PFSK-1 (cell line): Measurements from ENCODE around the gene CD300C.

Source experiments
- FOXP2 ChIP-seq: optimal IDR thresholded peaks from 2 replicates; pipeline ENCODE3; 2011; ENCODE audit warnings: borderline replicate concordance, control low read depth, inconsistent platforms; ENCODE audit not compliant: insufficient read depth; ENCODE audit errors: extremely low read length, extremely low read depth
- POLR2AphosphoS5 ChIP-seq: IDR thresholded peaks from 2 replicates; pipeline ENCODE4 v1.6.1; 2012; ENCODE audit warnings: low read depth, mild to moderate bottlenecking, control low read depth, low read length, moderate library complexity
- SIN3A ChIP-seq: IDR thresholded peaks from 2 replicates; pipeline ENCODE4 v1.6.1; 2012; ENCODE audit warnings: mild to moderate bottlenecking, low read length, moderate library complexity, borderline replicate concordance; ENCODE audit not compliant: insufficient read depth
- TAF1 ChIP-seq: IDR thresholded peaks from 2 replicates; pipeline ENCODE4 v1.6.1; 2012; ENCODE audit warnings: low read length, control low read depth, borderline replicate concordance; ENCODE audit not compliant: insufficient read depth
- TF ChIP-seq, protein P1 (sequence below), 2 experiments: IDR thresholded peaks; 2 replicates each; pipeline versions ENCODE4 v1.6.1 to v1.8.0; 2011 to 2012; ENCODE audit warnings: low read depth in 2 of 2, low read length in 2 of 2, control low read depth in 1 of 2, inconsistent platforms in 1 of 2, mild to moderate bottlenecking in 1 of 2, moderate library complexity in 1 of 2; ENCODE audit not compliant: insufficient read depth in 1 of 2

The CD300C gene

DNA sequence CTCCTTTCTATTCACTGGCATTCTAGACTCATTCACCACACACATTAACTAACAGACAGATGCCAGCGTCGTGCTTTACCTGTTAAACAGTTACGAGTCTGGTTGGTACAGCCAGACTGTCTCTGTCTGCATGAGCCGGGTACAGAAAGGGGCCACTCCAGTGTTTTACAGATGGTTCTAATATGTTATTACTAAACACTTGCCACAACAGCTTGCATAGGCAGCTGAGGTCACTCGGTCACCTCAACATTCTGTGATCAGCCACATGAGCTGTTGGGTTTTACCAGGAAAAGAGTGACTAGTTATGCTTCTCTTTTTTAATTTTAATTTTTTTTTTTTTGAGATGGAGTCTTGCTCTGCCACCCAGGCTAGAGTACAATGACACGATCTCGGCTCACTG lies 54.3 kb downstream of the CD300C start:
- TF ChIP-seq SIN3A = no peak
- no peak for TF ChIP-seq FOXP2
- no peak for TF ChIP-seq TAF1
- TF ChIP-seq, protein P1, sequence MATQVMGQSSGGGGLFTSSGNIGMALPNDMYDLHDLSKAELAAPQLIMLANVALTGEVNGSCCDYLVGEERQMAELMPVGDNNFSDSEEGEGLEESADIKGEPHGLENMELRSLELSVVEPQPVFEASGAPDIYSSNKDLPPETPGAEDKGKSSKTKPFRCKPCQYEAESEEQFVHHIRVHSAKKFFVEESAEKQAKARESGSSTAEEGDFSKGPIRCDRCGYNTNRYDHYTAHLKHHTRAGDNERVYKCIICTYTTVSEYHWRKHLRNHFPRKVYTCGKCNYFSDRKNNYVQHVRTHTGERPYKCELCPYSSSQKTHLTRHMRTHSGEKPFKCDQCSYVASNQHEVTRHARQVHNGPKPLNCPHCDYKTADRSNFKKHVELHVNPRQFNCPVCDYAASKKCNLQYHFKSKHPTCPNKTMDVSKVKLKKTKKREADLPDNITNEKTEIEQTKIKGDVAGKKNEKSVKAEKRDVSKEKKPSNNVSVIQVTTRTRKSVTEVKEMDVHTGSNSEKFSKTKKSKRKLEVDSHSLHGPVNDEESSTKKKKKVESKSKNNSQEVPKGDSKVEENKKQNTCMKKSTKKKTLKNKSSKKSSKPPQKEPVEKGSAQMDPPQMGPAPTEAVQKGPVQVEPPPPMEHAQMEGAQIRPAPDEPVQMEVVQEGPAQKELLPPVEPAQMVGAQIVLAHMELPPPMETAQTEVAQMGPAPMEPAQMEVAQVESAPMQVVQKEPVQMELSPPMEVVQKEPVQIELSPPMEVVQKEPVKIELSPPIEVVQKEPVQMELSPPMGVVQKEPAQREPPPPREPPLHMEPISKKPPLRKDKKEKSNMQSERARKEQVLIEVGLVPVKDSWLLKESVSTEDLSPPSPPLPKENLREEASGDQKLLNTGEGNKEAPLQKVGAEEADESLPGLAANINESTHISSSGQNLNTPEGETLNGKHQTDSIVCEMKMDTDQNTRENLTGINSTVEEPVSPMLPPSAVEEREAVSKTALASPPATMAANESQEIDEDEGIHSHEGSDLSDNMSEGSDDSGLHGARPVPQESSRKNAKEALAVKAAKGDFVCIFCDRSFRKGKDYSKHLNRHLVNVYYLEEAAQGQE (IDR thresholded peaks at IDR 0.05; ENCODE audit: insufficient read depth in 1 of 2, low read depth in 2 of 2, low read length in 2 of 2) = no peak
- no peak for TF ChIP-seq POLR2AphosphoS5
